B cell (primary cell): ENCODE data around the gene LRRC25.

Experiments
- EZH2 ChIP-seq: IDR thresholded peaks from 2 replicates; pipeline ENCODE4 v1.6.1; 2012; ENCODE audit warnings: borderline replicate concordance, low read depth, mild to moderate bottlenecking, moderate library complexity, low read length; ENCODE audit not compliant: insufficient read depth, poor library complexity, severe bottlenecking
- TF ChIP-seq, protein P1 (sequence below): fragments of 200-600 bp; IDR thresholded peaks from one replicate; pipeline ENCODE4 v1.8.0; 2022; ENCODE audit warnings: antibody characterized with exemption, mild to moderate bottlenecking

DNA sequence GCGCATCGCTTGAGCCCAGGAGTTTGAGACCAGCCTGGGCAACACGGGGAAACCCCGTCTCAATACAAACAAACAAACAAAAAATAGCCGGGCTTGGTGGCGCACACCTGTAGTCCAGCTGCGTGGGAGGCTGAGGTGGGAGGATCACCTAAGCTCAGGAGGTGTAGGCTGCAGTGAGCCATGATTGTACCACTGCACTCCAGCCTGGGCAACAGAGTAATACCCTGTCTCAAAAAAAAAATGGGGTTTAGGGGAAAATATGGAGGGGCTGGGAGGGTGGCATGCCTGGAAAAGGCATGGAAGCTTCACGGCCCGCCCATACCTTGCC lies 42.5 kb upstream of the LRRC25 start:
- TF ChIP-seq, protein P1, sequence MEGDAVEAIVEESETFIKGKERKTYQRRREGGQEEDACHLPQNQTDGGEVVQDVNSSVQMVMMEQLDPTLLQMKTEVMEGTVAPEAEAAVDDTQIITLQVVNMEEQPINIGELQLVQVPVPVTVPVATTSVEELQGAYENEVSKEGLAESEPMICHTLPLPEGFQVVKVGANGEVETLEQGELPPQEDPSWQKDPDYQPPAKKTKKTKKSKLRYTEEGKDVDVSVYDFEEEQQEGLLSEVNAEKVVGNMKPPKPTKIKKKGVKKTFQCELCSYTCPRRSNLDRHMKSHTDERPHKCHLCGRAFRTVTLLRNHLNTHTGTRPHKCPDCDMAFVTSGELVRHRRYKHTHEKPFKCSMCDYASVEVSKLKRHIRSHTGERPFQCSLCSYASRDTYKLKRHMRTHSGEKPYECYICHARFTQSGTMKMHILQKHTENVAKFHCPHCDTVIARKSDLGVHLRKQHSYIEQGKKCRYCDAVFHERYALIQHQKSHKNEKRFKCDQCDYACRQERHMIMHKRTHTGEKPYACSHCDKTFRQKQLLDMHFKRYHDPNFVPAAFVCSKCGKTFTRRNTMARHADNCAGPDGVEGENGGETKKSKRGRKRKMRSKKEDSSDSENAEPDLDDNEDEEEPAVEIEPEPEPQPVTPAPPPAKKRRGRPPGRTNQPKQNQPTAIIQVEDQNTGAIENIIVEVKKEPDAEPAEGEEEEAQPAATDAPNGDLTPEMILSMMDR, result no peak
- TF ChIP-seq EZH2, result no peak
